GM18873 (cell line): ENCODE measurements around the gene SNRPA1.

ENCODE experiments used
- ATAC-seq: cut with Tn5 transposase; IDR thresholded peaks from one replicate; pipeline ENCODE4 v1.9.1; 2021; ENCODE audit warnings: mild to moderate bottlenecking, moderate library complexity, moderate number of reproducible peaks; ENCODE audit not compliant: unreplicated experiment, low FRiP score

SNRPA1 gene

GRCh38 chr15:101320501-101321052 is 25.5 kb upstream of the SNRPA1 start:
- no peak for ATAC-seq

GRCh38 chr15:101318839-101319238 is 23.8 kb upstream of the SNRPA1 start:
- ATAC-seq: no peak

- no peak for ATAC-seq
Measured at GRCh38 chr15:101318147-101318819, 23.2 kb upstream of the SNRPA1 start.

- no peak for ATAC-seq
Measured at GRCh38 chr15:101317336-101317872, 22.4 kb upstream of the SNRPA1 start.

GRCh38 chr15:101316529-101316928 is 21.5 kb upstream of the SNRPA1 start:
- no peak for ATAC-seq

GRCh38 chr15:101315736-101316135 is 20.7 kb upstream of the SNRPA1 start:
- ATAC-seq: no peak

GRCh38 chr15:101314336-101315125 is 19.5 kb upstream of the SNRPA1 start:
- ATAC-seq: no peak

- ATAC-seq: no peak
Measured at GRCh38 chr15:101313041-101313761, 18.2 kb upstream of the SNRPA1 start.

GRCh38 chr15:101310508-101310907 is 15.5 kb upstream of the SNRPA1 start:
- ATAC-seq: no peak

- ATAC-seq: no peak
Measured at GRCh38 chr15:101310161-101310480, 15.1 kb upstream of the SNRPA1 start.

GRCh38 chr15:101309436-101310160 is 14.6 kb upstream of the SNRPA1 start:
- ATAC-seq: no peak

- ATAC-seq: no peak
Measured at GRCh38 chr15:101308604-101309435, 13.8 kb upstream of the SNRPA1 start.

- no peak for ATAC-seq
Measured at GRCh38 chr15:101307897-101308603, 13.0 kb upstream of the SNRPA1 start.

GRCh38 chr15:101307048-101307896 is 12.2 kb upstream of the SNRPA1 start:
- no peak for ATAC-seq

GRCh38 chr15:101306341-101307047 is 11.4 kb upstream of the SNRPA1 start:
- ATAC-seq: no peak

- ATAC-seq: no peak
Measured at GRCh38 chr15:101305820-101306255, 10.8 kb upstream of the SNRPA1 start.

GRCh38 chr15:101303408-101303807 is 8.4 kb upstream of the SNRPA1 start:
- ATAC-seq: no peak
